GM12872 (cell line): Measurements from ENCODE around the gene SLC6A1.

ENCODE experiments used
- CTCF ChIP-seq: IDR thresholded peaks from 3 replicates; pipeline ENCODE4 v1.5.1; 2011; ENCODE audit warnings: low read depth, mild to moderate bottlenecking, low read length, moderate library complexity; ENCODE audit not compliant: insufficient read depth

SLC6A1 gene

DNA sequence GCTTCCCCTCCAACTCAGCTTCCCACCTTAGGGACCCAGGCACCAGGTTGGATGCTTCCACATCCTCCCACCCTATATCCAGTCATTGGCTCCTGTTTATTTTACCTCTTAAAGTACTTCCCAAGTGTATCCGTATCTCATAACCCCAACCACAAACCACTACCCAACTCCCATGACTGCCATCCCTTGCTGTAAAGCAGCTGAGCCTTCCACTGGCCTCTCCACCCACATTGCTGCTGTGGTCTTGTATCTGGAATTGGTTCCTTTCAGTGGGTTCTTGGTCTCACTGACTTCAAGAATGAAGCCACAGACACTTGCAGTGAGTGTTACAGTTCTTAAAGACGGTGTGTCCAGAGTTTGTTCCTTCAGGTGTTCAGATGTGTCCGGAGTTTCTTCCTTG, 81.9 kb downstream of the SLC6A1 start:
- TF ChIP-seq CTCF, result no peak

DNA sequence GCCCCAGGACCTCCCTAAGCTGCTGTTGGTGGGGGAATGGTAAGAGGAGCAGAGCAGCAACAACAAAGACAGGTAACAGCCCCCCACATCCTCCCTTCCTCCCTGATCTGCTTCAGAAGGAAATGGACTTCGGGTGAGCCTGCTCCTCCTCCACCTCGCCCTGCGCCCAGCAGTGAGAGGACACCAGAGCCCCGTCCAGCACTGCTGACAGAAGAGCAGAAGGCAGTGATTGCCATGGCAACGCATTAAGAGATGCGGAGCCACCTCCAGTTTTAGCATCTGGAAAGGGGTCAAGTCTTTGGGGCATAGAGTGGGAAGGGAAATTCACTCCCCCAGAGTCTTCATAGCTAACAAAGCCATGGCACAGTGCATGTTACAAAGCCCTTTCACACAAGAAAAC, 84.2 kb downstream of the SLC6A1 start:
- TF ChIP-seq CTCF, result no peak

DNA sequence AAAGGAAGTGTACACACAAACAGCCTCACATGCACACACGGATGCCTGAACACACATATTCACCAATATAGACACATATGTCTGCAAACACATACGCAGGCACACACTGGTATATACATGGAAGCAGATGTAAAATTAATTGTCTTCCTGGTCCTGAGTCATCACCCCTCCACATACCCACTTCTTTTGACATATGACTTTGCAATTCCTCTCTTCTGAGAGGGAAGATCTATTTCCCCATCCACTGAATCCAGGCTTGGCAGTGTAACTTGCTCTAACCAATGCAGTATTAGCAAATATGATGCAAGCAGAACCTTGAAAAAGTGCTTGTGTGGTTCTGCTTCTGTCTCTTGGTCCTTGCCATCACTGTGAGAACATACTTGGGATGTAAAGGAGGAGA, 84.9 kb downstream of the SLC6A1 start:
- no peak for TF ChIP-seq CTCF

DNA sequence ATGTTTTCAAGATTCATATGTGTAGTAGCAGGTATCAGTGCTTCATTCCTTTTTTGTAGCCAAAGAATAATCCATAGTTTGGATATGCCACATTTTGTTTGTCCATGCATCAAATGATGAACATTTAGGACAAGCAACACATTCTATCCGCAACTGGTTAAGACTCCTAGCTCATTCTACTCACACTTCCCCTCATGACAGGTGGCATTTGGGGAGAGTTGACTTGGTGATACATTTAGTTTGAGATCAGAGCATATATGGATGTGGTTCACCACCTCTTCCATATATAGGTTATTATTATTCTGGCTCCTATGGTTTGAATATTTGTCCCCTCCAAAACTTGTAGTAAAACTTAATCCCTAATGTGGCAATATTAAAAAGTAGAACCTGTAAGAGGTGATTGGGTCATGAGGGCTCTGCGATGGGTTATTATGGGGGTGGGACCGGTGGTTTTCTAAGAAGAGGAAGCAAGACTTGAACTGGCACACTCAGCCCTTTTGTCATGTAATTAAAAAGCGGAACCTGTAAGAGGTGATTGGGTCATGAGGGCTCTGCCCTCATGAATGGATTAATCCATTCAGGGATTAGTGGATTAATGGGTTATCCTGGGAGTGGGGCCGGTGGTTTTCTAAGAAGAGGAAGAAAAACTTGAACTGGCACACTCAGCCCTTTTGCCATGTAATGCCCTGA, 86.4 kb downstream of the SLC6A1 start:
- TF ChIP-seq CTCF, result no peak

GRCh38 chr3:11080492-11080891, 87.9 kb downstream of the SLC6A1 start:
- TF ChIP-seq CTCF, result no peak

- TF ChIP-seq CTCF, result no peak
Observed at GRCh38 chr3:11084098-11084497, 91.5 kb downstream of the SLC6A1 start.

- TF ChIP-seq CTCF, result no peak
Observed at GRCh38 chr3:11084677-11085076, 92.1 kb downstream of the SLC6A1 start.
